ENCODE data around the gene ZNF492.
"Not testable (repeated sequence)": the region's sequence is repeated elsewhere in the genome, so short reads cannot be mapped to it uniquely, and the experiment has no call there.

ZNF492 gene

GRCh38 chr19:22633706-22634449 lies at the start of gene ZNF492:
Gene ZNF492 (plus strand): TSS chr19:22634324. CDS start chr19:22653400, 19,076 bp downstream.
- peak; percentile 71 for DNase-seq (ENCODE audit: low read depth)

DNA sequence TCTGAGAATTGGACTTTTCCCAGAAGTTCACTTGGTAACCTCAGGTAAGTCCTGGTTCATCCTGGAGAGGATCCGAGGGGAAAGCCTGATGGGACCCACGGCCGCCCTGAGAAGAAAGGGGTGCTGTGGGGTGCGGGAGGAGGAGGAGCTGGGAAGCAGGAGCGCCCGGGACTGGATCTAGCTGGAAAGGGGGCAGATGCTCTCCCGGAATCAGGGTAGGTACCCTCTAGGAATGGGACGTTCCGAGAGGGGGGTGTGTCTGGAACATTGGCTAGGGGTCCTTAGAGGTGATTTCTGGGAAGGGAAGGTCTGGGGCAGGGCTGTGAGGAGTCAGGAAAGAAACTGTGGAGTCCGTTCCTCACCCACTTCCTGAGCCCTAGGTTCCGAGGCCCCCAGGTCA lies 38.7 kb upstream of the ZNF492 start:
- DNase-seq (ENCODE audit: low read depth) = no peak

- DNase-seq (ENCODE audit: low read depth) = no peak
Observed at GRCh38 chr19:22595918-22596341, 38.2 kb upstream of the ZNF492 start.

GRCh38 chr19:22600690-22601648 lies 33.2 kb upstream of the ZNF492 start:
- DNase-seq (ENCODE audit: low read depth) = no peak

DNA sequence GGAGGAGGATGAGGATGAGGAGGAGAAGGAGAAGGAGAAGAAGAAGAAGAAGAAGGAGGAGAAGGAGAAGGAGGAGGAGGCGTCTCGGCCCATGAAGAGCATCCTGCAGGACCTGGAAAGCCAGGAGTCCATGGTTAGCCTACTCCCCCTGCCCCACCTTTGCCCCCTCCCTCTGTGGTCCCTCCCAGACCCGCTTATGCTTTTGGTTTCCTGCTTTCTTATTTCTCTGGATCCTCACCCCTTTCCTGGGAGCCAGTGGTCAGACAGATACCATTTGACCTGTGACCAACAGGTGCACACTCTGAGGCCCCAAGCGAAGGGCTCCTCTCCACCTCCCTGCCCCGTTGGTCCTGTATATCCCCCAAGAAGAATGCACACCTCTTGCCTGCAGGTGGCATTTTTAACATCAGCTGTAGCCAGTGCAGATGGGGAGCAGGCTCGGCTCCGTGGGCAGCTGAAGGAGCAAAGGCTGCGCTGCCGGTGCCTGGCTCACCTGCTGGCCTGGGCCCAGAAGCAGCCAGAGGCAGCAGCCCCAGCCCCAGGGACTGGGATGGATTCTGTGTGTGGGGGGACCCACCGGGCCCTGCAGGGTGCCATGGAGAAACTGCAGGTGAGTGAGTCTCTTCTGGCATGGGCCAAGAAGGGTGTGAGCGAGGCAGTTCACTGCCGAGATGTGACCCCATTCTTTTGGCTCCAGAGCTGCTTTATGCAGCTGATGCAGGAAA lies 32.1 kb upstream of the ZNF492 start:
- DNase-seq (ENCODE audit: low read depth) = no peak

DNA sequence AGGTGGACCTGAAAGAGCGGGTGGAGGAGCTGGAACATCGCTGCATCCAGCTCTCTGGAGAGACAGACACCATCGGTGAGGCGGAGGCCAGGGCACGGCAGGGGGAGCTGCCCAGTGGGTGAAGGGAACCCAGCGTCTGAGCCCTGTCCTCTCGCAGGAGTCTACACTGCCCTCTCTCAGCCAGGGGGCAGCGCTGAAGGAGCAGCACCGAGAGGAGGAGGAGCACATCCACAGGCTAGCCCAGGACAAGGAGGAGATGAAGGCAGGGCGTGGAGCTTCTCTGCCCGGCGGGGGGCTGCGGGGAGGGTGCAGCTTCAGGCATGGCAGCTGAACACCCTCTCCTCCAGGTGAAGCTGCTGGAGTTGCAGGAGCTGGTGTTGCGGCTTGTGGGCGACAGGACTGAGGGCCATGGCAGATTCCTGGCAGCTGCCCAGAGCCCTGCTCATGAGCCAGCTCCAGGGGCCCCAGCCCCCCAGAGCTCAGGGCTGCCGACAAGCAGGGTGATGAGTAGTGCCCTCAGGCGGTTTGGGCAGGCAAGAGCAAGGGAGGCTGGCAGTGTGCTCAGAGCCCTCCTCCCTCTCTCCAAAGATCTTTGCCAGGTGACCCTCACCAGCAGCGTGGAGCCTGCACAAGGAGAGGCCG lies 31.4 kb upstream of the ZNF492 start:
- DNase-seq (ENCODE audit: low read depth) = no peak

DNA sequence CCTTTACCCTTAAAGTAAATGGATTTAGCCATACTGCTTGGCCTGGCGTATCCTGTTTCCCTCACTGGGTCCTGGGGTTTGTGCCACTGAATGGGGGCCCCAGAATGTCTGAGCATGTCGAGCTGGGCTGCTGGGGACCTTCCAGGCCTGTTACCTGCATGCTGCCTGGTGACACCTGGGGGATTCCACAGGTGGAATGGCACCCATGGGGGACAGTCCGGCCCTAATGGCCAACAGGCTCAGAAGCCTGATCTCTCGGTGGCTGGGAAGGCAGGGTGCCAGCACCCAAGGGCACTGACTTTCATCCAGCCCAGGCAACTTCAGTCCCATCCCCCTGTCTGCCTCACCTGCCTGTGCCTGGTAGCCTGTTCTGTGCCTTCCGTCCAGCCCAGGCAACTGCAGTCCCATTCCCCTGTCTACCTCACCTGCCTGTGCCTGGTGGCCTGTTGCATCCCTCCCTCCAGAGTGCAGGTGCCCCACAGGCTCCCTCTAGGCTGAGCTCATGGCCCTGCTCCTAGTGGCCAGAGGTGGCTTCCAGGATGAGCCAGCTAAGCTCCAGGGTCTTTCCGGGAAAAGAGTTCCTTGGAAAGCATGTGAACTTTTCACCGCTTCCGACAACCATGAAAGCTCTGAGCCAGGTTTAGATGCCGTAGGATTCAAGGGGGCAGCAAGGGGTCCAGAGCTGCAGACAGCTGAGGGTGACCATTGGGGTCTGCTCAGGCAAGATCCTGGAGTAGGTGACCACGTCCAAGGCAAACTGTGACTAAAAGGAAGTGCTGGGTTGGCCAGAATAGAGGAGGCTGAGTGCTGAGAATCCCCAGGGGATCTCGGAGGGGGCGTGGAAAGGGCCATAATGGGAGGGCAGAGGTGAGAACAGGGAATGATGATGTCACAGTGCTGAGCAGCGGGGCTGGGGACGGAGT lies 30.3 kb upstream of the ZNF492 start:
- DNase-seq (ENCODE audit: low read depth) = no peak

- no peak for DNase-seq (ENCODE audit: low read depth)
Observed at GRCh38 chr19:22604571-22605274, 29.4 kb upstream of the ZNF492 start.

DNA sequence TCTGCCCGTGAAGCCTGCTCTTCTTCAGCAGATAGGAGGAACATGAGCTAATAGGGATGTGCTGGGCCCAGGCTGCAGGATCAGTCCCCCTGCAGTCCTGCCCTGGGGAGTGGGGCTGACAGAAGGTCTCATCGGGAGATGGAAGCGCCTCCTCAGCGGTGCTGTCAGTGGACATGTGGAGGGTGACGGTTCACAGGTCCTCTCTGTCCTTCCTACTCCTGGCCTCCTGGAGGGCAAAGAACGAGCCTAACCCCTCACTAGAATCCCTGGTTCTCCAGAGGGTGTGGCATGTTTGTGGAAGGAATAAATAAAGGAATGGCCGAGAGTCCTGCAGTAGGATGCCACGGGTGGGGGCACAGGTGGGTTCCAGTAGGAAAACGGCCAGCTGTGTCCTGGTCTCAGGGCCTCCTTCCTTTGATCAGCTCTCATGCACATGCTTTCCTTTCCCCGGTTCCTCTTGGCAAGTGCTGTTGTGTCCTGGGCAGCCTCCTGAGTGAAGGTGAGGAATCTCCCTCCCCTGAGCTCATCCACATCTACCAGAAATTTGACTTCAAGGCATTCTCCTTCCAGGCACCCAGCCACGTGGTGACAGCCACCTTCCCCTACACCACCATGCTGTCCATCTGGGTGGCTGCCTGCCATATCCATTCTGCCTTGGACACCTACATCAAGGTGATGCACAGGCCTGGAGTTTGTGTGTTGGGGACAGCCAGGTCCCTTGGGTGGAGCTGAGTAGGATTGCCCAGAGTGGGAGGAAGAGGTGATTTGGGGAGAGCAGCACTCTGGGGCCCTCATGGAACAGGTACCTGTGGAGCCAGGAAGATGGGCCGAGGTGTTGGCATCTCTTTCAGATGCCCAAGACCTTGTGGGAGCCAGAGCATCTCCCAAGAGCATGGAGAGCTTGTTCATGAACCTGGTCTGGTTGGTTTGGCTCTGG lies 28.6 kb upstream of the ZNF492 start:
- DNase-seq (ENCODE audit: low read depth) = no peak

- no peak for DNase-seq (ENCODE audit: low read depth)
Observed at GRCh38 chr19:22606212-22606553, 27.9 kb upstream of the ZNF492 start.

DNA sequence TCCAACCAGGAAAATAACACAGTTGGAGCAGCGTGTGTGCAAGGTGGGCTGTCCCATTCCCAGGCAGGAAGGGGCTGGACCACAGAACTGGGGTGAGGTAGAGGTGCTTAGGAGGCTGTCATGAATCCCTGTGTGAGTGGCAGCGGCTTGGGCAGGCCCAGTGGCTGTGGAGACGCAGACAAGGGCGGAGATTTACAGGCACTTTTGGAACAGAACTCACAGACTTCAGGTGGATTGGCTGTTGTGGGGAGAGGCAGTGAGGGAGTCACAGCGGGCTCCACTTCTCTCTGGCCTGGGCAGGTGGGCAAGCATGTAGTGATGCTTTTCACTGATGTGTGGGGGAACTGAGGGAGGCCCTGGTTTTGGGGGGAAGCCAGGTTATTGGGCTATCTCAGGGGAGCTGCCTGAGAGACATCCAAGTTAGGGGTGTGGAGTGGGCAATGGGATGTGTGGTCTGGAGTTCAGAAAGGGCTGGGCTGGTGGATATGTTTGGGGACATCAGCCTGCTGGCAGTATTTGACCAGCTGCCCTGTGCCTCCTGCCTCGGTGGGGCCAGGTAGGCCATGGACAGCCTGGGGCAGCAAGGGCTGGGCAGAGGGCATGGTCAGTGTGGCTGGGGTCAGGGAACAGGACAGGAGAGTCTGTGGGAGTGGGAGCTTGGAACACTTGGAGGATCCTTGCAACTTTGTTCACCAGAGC lies 27.0 kb upstream of the ZNF492 start:
- DNase-seq (ENCODE audit: low read depth) = no peak

GRCh38 chr19:22607653-22608430 lies 26.3 kb upstream of the ZNF492 start:
- no peak for DNase-seq (ENCODE audit: low read depth)

DNA sequence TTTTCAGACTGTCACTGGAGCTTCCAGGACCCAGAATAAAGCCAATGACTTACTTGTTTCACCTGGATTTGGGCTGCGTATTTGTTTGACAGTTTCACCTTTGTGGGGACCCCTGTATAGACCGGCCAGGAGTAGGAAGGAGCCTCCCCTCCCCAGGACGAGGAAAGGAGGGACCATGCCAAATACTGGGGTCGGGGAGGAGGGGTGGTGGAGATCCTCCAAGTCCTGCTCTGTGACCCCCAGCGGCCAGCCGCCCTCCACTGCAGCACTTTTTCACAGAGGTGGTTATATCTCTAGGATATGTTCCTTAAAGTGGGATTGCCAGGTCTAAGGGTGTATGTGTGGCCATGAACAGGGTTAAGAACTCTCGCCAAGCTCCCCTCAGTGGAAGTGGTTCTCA lies 25.7 kb upstream of the ZNF492 start:
- no peak for DNase-seq (ENCODE audit: low read depth)

DNA sequence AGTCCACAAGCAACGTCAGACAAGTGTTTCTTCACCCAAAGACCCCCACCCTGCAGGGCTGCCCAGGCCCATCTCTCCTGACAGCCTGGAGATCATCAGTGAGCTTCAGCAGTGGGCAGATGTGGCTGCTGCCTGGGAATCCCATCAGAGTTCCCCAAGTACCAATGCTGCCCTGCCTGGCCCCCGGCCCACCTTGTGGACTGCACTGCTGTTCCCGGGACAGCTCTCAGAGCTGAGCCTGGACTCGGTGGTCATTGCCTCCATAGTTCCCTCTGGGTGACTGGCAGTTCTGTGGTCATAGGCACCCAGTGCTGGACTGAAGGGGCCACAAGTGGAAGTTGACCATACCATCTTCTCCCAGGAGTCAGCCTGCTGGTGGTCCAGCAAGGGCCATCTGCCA lies 24.5 kb upstream of the ZNF492 start:
- DNase-seq (ENCODE audit: low read depth) = no peak

- no peak for DNase-seq (ENCODE audit: low read depth)
Observed at GRCh38 chr19:22610121-22610520, 24.0 kb upstream of the ZNF492 start.

- DNase-seq (ENCODE audit: low read depth) = no peak
Observed at GRCh38 chr19:22612316-22612715, 21.8 kb upstream of the ZNF492 start.

DNA sequence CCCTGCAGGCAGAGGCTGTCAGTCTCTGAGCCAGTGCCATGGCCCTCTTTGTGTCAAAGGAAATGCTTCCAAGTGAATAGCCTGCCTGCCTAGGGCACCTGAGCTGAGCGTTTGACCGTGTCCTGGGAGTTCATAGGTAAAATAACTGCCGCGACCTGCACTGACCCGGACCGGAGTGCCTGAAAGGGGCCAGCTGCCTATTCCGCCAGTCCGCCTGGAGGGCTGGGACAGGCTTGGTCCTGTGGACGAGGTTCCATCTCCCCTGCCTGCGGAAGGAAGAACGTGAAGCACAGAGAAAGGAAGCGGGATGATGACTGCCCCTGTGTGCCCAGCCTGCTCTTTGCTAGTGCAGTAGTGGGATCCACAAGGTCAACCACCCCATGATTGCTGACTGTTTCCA lies 17.5 kb upstream of the ZNF492 start:
- no peak for DNase-seq (ENCODE audit: low read depth)

- DNase-seq (ENCODE audit: low read depth) = not testable (repeated sequence)
Observed at GRCh38 chr19:22617181-22617580, 16.9 kb upstream of the ZNF492 start.

Measured in activated T-cell treated with anti-CD3 and anti-CD28 coated beads for 48 hours (primary cell).